ENCODE data around the gene CUTC.

The CUTC gene

GRCh38 chr10:99784727-99785441 is 52.9 kb downstream of the CUTC start:
- DNase-seq, result no peak

GRCh38 chr10:99785646-99786045 is 53.6 kb downstream of the CUTC start:
- no peak for DNase-seq

GRCh38 chr10:99787311-99787710 is 55.3 kb downstream of the CUTC start:
- no peak for DNase-seq

- DNase-seq, result no peak
Measured at GRCh38 chr10:99787782-99788445, 55.9 kb downstream of the CUTC start.

GRCh38 chr10:99788598-99789256 is 56.7 kb downstream of the CUTC start:
- no peak for DNase-seq

DNA sequence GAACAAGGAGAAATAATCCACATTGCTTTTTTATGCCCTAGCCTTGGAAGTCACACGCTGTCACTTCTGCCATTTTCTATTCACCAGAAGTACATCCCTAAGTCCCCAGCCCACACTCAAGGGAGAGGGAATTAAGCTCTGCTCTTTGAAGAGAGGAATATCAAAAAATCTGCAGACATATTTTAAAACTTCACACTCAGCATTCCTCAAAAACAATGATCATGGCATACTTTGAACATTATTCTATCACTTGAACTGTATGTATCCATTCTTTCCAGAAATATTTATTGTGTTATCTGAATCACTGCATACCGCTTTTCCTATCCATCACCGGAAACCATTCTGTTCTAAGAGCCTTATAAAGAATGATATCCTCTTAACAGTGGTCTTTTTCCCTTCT is 59.8 kb downstream of the CUTC start:
- DNase-seq, result no peak

DNA sequence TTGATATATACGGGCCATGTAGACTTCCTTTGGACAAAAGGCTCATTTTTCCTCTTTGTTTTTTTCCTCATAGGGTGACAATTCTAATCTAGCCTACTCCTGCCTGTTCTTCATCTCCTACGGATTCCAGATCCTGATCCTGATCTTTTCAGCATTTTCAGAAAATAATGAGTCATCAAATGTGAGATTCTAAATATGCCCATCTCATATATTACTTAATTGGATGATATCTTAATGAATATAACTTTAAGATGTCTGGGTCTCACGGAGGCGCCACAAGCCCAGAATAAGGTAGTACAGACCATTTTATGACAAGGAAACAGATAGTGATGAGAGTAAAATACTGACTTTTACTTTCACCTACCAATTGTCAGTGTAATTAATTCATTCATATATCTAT is 61.8 kb downstream of the CUTC start:
- DNase-seq, result no peak

GRCh38 chr10:99796928-99797327 is 64.9 kb downstream of the CUTC start:
- no peak for DNase-seq

DNA sequence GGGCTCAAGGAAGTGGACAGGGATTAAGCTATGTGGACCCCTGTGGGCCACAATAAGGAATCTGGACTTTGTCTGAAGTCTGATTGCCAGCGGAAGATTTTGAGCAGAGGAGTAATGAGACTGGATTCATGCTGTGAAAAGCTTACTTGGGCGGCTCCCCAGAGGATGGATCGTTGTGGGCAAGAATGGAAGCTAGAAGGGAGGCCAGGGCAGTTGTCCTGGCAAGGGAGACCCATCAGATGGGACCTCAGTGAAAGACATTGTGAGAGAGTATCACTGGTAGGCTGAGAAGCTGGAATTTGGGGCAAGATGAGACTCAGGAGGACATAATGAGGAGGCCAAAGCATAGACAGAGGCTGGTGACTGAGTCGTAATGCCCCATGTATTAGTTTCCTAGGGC is 66.0 kb downstream of the CUTC start:
- DNase-seq, result no peak

DNA sequence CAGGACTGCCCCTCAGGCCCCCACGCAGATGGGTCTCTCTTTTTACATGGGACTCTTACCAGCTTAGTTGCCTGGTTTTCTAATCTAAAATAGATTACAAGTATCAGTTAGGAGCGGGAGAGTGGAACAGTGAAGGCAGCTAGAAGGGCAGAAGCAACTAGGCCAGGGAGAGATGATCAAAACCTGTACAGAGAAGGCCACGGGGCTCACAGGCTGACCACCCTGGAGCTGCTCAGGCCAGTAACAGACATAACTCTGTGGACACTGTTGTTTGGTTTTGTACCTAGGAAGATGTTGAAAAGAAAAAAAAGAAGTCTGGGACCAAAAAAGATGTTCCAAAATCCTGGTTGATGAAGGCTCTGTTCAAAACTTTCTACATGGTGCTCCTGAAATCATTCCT is 66.9 kb downstream of the CUTC start:
- no peak for DNase-seq

- no peak for DNase-seq
Measured at GRCh38 chr10:99799613-99800012, 67.6 kb downstream of the CUTC start.

DNA sequence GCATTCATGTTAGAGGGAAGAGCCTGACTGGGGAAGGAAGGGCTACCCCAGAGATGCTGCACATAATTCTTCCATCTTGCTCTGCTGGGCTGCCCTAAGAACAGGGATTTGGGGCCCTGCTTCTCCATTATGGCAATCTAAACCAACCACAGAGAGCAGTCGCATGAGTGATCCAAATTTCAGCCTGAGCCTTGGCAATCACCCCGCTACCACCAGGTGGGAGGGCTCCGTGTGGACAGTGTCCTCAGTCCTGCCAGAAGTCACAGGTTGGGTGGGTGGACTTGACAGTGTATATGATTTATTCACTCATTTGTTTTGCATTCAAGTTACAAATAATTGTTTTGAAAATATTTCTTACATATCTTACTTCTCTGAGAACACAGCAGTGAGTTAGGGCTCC is 72.4 kb downstream of the CUTC start:
- no peak for DNase-seq

DNA sequence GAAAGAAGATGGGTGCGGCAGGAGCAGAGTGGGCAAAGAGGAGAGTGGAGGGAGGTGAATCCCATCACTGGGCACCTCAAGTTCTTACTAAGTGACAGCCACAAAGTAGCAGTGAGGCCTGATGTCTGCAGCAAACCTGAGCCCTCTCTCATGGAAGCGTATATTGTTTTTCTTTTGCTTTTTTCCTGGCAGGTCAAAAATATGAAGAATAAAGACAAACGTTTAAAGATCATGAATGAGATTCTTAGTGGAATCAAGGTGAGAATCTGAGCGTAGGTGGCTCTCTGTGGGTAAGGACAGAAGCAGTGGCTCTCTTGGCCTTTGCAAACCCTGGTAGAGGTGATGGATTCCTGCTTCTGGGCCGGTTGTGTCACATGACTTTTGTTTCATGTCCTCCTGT is 73.2 kb downstream of the CUTC start:
- DNase-seq, result no peak

Measured in hematopoietic multipotent progenitor cell treated with erythropoietin and hydrocortisone succinate and interleukin-3 and kit ligand, for 4 days (in vitro differentiated cells).